ENCODE data around the gene TRIM62. TPM values are rescaled to one million over a fixed set of nuclear protein-coding genes. Genes with fewer than 3 reads are reported as not detected.

TRIM62 gene
- total and polyA plus RNA-seq, 4 donors: 0.60 to 1.3 (median 1.1) TPM

DNA sequence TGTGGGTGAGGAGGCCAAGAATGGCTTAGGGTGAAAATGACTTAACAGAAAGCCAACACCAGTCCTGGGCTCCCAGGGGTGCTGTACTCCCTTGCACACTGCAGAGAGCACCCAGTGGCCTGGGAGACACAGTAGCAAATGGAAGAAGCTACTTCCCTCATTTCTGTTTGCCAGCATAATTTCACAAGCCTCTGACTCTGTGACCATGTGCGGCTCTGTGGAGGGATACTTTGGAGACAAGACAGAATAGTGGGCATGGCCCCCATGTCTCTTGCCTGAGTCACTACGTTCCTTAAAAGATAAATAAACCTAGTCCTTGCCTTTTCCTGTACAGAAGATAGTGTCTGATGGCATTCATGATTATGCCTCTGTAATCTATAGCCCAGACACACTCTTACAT lies 38.1 kb downstream of the TRIM62 start:
- 88% methylated on average over 2 of the region's 2 CpGs for WGBS
- Histone ChIP-seq H3K36me3 (ENCODE audit: control insufficient read depth in 4 of 4, insufficient read depth in 3 of 4, low read depth in 1 of 4, low read length in 3 of 4) (no peaks in the 10 kb centered on the region), H3K4me3 (ENCODE audit: low read depth in 1 of 3, low read length in 3 of 3) (no peak overlapping the region), H3K27ac (ENCODE audit: low read depth in 1 of 2, low read length in 2 of 2) (no peak overlapping the region), H3K9me3 (ENCODE audit: control insufficient read depth in 4 of 4, low read length in 3 of 4) (no peaks in the 10 kb centered on the region), H3K27me3 (ENCODE audit: control insufficient read depth in 4 of 4, insufficient read depth in 4 of 4, low read length in 3 of 4) (no peaks in the 10 kb centered on the region), H3K4me1 (ENCODE audit: control insufficient read depth in 4 of 4, insufficient read depth in 4 of 4, low read length in 3 of 4) (no peaks in the 10 kb centered on the region), H3K9ac (ENCODE audit: low read depth in 1 of 2, low read length in 2 of 2) (no peak overlapping the region)
- DNase-seq (ENCODE audit: low spot score): no peak
- TF ChIP-seq, protein P1, sequence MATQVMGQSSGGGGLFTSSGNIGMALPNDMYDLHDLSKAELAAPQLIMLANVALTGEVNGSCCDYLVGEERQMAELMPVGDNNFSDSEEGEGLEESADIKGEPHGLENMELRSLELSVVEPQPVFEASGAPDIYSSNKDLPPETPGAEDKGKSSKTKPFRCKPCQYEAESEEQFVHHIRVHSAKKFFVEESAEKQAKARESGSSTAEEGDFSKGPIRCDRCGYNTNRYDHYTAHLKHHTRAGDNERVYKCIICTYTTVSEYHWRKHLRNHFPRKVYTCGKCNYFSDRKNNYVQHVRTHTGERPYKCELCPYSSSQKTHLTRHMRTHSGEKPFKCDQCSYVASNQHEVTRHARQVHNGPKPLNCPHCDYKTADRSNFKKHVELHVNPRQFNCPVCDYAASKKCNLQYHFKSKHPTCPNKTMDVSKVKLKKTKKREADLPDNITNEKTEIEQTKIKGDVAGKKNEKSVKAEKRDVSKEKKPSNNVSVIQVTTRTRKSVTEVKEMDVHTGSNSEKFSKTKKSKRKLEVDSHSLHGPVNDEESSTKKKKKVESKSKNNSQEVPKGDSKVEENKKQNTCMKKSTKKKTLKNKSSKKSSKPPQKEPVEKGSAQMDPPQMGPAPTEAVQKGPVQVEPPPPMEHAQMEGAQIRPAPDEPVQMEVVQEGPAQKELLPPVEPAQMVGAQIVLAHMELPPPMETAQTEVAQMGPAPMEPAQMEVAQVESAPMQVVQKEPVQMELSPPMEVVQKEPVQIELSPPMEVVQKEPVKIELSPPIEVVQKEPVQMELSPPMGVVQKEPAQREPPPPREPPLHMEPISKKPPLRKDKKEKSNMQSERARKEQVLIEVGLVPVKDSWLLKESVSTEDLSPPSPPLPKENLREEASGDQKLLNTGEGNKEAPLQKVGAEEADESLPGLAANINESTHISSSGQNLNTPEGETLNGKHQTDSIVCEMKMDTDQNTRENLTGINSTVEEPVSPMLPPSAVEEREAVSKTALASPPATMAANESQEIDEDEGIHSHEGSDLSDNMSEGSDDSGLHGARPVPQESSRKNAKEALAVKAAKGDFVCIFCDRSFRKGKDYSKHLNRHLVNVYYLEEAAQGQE (IDR thresholded peaks at IDR 0.05): no peak
- TF ChIP-seq JUND (IDR thresholded peaks at IDR 0.05) (no peak), HNF4A (conservative IDR thresholded peaks at IDR 0.05) (no peak), RXRA (IDR thresholded peaks at IDR 0.05) (no peak), CTCF (IDR thresholded peaks at IDR 0.05; ENCODE audit: low read depth, low read length, missing input control) (no peak), YY1 (IDR thresholded peaks at IDR 0.05) (no peak), GABPA (IDR thresholded peaks at IDR 0.05 in 1 of 2, conservative IDR thresholded peaks at IDR 0.05 in 1 of 2) (no peak), NR2F2 (IDR thresholded peaks at IDR 0.05) (no peak)
- TF ChIP-seq, protein P2, sequence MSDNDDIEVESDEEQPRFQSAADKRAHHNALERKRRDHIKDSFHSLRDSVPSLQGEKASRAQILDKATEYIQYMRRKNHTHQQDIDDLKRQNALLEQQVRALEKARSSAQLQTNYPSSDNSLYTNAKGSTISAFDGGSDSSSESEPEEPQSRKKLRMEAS (IDR thresholded peaks at IDR 0.05): no peak
- TF ChIP-seq, protein P3, sequence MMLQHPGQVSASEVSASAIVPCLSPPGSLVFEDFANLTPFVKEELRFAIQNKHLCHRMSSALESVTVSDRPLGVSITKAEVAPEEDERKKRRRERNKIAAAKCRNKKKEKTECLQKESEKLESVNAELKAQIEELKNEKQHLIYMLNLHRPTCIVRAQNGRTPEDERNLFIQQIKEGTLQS (IDR thresholded peaks at IDR 0.05): no peak

DNA sequence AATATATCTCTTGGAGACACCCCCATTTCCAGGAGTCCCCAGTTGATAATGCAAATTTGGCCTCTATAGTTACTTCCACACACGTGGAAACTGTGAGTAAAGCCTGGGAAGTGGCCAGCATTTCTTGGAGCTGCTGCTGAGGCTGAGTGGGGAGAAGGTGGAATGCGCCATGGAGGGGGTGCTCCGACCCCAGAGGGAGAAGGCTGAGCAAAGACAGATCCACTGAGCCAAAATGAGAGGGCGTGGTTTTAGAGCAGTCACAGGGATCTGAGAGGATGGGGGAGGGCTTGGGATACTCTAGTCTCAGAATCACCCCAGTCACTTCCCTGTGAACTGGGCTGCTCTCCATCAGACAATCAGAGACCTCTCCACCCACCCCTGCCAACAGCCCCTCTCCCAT lies 38.7 kb downstream of the TRIM62 start:
- TF ChIP-seq YY1 (IDR thresholded peaks at IDR 0.05) (no peak), TAF1 (conservative IDR thresholded peaks at IDR 0.05) (no peak), JUND (IDR thresholded peaks at IDR 0.05) (no peak), CTCF (IDR thresholded peaks at IDR 0.05; ENCODE audit: low read depth, low read length, missing input control) (no peak), EGR1 (IDR thresholded peaks at IDR 0.05; ENCODE audit: low read depth in 2 of 2) (no peak)
- TF ChIP-seq, protein P1 (IDR thresholded peaks at IDR 0.05): no peak
- TF ChIP-seq, protein P2 (IDR thresholded peaks at IDR 0.05): no peak

More for the DNA sequence above, 38.7 kb downstream of the TRIM62 start:
- H3K4me1 ChIP-seq (ENCODE audit: control insufficient read depth in 4 of 4, insufficient read depth in 4 of 4, low read length in 3 of 4): no peaks in the 10 kb centered on the region
- WGBS: 85% methylated on average over 4 of the region's 4 CpGs
- H3K27me3 ChIP-seq (ENCODE audit: control insufficient read depth in 4 of 4, insufficient read depth in 4 of 4, low read length in 3 of 4): no peaks in the 10 kb centered on the region
- H3K36me3 ChIP-seq (ENCODE audit: control insufficient read depth in 4 of 4, insufficient read depth in 3 of 4, low read depth in 1 of 4, low read length in 3 of 4): no peaks in the 10 kb centered on the region
- no peak overlapping the region for H3K27ac ChIP-seq (ENCODE audit: low read depth in 1 of 2, low read length in 2 of 2)
- H3K9ac ChIP-seq (ENCODE audit: low read depth in 1 of 2, low read length in 2 of 2): no peak overlapping the region
- no peak for DNase-seq (ENCODE audit: low spot score)
- H3K4me3 ChIP-seq (ENCODE audit: low read depth in 1 of 3, low read length in 3 of 3): no peak overlapping the region
- H3K9me3 ChIP-seq (ENCODE audit: control insufficient read depth in 4 of 4, low read length in 3 of 4): no peaks in the 10 kb centered on the region
